CD4-positive, alpha-beta T cell treated with Interleukin-6 for 4 hours (primary cell): ENCODE measurements around the gene OCIAD2.
A peak's percentile ranks its signal among the peaks of the same experiment; 100 is the strongest.
"Not testable (repeated sequence)": the region's sequence is repeated elsewhere in the genome, so short reads cannot be mapped to it uniquely, and the experiment has no call there.

ENCODE experiments used
- DNase-seq: peaks from one replicate; pipeline ENCODE4 v3.0.0-alpha.2; 2020; ENCODE audit warnings: mixed read lengths

OCIAD2 gene, protein sequence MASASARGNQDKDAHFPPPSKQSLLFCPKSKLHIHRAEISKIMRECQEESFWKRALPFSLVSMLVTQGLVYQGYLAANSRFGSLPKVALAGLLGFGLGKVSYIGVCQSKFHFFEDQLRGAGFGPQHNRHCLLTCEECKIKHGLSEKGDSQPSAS

DNA sequence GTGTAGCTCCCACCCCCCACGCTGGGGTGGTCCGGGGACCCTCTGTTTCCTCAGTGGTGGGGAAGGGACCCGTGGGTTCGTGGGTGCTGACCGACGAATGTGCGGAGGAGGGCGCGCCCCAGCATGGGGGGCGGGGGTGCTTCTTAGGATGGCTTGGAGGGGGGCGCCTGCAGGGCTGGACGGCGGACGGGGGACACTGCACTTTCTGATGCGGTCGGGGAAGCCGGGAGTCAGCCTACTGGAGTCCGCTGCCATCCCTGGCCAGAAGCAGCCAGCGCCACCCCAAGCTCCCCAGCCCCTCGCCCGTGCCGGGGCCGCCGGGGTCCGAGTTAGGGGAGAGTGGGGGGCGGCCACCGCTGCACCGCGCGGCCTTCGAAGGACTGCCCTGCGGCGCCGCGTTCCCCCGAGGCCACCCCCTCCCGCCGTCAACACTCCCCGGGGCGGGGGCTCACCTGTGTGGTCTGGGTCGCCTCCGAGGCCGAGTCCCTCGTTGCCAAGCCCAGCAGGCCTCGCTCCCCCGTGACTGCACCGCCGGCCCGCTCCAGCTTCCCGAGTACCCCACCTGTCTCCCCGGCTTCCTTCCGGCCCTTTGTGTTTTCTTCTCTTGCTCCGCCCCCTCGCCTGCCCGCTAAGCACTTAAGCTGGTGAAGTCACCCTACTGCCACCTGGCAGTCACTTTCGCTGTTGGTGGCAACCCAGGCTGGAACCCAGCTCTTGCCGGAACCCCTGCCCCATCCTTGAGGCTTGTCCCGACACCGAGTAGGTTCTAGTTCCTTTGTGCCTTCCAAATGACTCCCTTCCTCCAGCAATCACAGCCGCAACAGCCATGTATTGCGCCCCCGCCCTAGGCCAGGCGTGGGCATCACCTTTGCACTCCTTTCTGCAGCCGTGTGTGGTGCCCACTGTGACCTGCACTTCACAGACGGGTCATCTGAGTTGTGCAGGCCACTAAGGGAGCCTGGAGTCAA lies at the start of gene OCIAD2:
OCIAD2 (minus strand) TSS at position 569 of the 968 bp plus-strand sequence. CDS start 2,225 bp downstream, outside the sequence.
- peak; percentile 94 for DNase-seq

GRCh38 chr4:48954314-48954713 lies 47.7 kb upstream of the OCIAD2 start:
- DNase-seq: no peak

GRCh38 chr4:48949518-48950219 lies 43.1 kb upstream of the OCIAD2 start:
- DNase-seq: no peak

- DNase-seq: no peak
These were observed 42.5 kb upstream of the OCIAD2 start for GRCh38 chr4:48949086-48949485.

DNA sequence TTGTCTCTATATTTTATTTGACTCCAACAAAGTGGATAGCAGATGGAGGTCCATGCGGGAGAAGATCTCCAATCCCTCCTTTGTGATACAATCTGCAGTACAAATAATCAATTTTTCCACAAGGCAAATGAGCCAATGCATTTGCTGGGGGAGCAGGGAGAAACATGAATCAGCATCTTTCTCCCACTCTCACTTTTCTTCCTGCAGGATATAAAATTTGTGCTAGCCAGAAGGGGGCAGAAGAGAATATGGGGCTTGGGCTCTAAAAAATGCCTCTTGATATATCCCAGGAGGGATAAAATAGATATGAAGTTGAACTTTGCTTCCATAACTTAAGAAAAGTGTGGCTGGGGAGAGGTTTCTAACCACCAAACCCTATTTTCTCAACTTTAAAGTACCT lies 41.2 kb upstream of the OCIAD2 start:
- DNase-seq: no peak

GRCh38 chr4:48945981-48946380 lies 39.4 kb upstream of the OCIAD2 start:
- no peak for DNase-seq

- DNase-seq: peak; percentile 67
These were observed 38.2 kb upstream of the OCIAD2 start for GRCh38 chr4:48944756-48945241.

GRCh38 chr4:48944252-48944651 lies 37.7 kb upstream of the OCIAD2 start:
- DNase-seq: no peak

- DNase-seq: no peak
These were observed 36.8 kb upstream of the OCIAD2 start for GRCh38 chr4:48943387-48943786.

DNA sequence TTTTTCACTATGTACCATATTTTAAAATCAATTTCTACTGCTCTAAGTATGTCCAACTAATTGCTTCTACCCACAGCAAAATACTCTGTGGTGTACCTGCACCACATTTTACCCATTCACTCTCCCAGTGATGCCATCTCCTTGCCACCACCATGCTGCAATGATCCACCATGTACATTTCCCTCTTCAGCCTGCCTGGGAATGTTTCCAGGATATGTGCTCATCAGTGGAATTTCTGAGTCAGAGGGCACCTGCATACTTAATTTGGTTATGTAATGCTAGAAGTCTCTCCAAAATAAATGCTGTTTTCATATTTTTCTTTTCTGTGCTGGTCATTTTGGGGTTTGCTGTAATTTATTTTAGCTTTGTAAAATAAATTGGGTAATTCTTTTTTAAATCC lies 33.2 kb upstream of the OCIAD2 start:
- no peak for DNase-seq

- no peak for DNase-seq
These were observed 32.3 kb upstream of the OCIAD2 start for GRCh38 chr4:48938831-48939230.

DNA sequence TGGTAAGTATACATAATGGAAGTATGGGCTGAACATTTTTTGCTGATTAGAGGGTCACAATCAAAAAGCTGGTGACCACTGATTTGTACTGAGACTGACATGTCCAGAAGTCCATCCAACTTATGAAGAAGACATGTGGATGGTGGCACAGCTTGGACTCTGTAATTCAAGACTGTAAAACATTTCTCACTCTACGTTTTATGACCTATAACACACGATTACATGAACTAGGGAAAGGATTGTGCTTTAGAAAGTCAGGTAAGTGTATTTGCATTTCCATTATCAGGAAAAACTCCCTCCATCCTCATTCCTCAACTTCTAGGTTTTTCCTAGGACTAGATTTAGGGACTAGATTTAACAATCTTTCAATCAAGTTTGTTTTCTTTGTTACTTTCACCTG lies 30.5 kb upstream of the OCIAD2 start:
- DNase-seq: no peak

DNA sequence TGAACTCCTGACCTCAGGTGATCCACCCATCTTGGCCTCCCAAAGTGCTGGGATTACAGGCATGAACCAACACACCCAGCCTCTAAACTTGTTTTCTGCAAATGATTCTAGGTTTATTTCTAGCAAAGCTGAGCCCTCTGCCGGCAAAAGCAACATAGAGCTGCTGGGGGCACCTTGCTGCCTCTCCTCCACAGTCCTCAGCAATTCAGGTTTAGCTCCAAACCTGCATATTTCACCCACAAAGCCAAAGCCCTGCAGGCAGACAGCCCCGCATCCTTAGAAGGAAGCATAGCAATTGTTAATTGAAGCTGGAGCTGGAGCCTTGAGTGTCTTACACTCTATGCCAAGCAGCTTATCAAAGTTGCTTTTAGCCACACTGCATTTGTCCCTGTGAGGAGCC lies 24.9 kb upstream of the OCIAD2 start:
- DNase-seq: no peak

DNA sequence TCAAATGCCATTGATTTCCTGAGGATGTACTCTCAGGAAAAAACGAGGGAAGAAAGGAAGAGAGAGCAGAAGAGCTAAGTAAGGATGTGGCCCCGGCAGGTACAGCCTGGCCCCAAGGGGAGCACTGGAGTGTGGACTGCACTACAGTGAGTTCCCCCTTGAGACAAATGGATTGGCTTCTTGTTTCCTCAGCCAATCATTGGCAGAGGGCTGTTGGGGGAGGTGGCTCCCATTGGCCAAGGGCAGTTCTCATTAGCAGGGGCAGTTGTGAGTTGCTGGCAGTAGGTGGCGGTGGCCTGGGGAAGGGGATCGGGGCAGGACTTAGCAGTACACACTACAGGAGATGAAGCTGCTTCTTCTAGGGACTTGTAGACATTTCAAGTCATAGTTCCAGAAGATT lies 24.1 kb upstream of the OCIAD2 start:
- no peak for DNase-seq

DNA sequence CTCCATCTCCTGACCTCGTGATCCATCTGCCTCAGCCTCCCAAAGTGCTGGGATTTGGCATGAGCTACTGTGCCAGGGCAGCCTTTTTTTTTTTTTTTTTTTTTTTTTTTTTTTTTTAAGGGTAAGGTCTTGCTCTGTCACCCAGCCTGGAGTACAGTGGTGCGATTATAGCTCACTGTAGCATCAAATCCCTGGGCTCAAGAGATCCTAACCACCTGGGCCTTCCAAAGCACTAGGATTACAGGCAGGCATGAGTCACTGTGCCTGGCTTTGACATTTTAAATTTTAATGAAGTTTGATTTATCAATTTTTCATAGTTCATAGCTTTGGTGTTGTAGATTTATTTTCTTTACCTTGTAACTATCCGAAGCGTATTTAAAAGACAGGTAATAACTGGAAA lies 17.8 kb upstream of the OCIAD2 start:
- no peak for DNase-seq

DNA sequence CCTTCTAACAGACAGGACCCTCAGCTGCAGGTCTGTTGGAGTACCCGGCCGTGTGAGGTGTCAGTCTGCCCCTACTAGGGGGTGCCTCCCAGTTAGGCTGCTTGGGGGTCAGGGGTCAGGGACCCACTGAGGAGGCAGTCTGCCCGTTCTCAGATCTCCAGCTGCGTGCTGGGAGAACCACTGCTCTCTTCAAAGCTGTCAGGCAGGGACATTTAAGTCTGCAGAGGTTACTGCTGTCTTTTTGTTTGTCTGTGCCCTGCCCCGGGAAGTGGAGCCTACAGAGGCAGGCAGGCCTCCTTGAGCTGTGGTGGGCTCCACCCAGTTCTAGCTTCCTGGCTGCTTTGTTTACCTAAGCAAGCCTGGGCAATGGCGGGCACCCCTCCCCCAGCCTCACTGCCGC lies 16.5 kb upstream of the OCIAD2 start:
- DNase-seq: not testable (repeated sequence)

GRCh38 chr4:48914311-48914710 lies 7.7 kb upstream of the OCIAD2 start:
- DNase-seq: no peak

DNA sequence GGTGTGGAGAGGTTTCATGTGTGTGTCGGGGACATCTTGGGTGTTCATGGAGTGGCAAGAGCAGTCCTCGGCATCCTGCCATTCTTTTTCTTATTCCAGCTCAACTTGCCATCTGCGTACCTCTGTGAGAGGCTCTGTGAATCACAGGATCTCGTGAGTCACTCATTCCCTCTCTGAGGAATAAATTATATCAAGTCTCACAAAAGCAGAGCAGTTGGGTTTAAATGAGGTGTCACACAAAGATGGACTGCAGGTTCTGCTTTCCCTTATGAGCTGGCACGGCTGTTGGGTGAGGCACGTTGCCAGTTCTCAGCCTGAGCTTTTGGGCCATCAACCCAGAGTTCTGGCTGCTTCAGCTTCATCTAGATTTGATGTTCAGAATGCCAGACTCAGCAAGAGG lies 6.8 kb upstream of the OCIAD2 start:
- no peak for DNase-seq

GRCh38 chr4:48912349-48912748 lies 5.8 kb upstream of the OCIAD2 start:
- DNase-seq: no peak

DNA sequence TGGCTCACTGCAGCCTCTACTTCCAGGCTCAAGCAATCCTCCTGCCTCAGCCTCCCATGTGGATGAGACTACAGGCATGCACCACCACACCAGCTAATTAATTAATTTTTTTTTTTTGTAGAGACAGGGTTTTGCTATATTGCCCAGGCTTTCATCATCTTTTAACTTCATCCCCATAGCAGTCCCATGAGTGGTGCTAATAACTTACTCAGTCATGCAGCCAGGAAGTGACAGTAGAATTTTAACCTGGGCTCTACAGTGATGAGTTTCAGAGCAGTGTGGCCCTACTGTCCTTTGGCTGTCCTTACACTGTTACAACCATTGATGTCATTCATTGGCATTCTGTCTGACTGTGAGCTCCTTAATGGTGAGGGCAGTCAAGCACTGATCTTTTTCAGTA lies 3.9 kb upstream of the OCIAD2 start:
- no peak for DNase-seq

GRCh38 chr4:48909697-48910096 lies 3.1 kb upstream of the OCIAD2 start:
- peak; percentile 61 for DNase-seq

DNA sequence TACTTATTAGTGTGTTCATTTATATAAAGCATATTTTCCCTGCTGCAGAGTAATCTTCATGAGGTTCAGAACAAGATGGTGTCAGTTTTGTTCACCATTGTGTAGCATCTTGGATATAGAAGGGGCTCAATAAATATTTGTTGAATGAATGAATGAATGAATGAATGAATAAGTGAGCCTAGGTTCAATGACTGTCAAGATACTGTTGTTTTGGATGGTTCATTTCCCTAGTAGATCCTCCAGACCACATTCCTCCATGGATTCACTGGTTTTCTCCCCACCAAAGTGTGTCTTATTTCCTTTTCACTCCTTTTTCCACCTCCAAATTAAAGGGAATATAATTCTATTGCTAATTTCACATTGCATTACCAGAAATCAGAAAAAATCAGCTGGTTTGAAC lies 2.1 kb upstream of the OCIAD2 start:
- DNase-seq: no peak

DNA sequence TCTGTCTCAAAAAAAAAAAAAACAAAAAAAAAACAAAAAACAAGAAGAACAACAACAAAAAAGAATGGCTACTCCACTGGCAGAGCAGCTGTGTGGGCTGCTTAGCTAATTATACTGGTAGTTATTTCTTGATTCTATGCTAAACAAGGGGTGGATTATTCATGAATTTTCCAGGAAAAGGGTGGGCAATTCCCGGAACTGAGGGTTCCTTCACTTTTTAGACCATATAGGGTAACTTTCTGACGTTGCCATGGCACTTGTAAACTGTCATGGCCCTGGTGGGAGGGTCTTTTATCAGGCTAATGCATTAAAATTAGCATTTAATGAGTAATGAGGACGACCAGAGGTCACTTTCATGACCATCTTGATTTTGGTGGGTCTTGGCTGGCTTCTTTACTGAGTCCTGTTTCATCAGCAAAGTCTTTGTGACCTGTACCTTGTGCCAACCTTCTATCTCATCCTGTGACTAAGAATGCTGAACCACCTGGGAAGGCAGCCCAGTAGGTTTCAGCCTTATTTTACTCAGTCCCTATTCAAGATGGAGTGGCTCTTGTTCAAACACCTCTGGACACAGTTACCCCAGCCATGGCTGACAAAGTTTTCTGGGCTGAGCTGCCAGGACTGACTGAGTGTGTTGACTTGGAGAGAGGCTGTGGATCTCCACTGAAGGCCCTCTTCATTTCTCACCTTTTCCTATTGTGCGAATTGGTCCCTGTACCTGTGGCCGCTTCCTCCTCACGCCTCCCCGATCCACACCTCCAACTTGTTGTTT lies 1.3 kb upstream of the OCIAD2 start:
- DNase-seq: no peak
